A549 (cell line): Measurements from ENCODE around the gene CBX5. TPM values are rescaled to one million over a fixed set of nuclear protein-coding genes. Genes with fewer than 3 reads are reported as not detected.

ENCODE experiments used
- ATAC-seq, 2 experiments: fragments of 200-7000 bp in 1 of 2; fragments of >200 bp in 1 of 2; cut with Nextera tagmentation in 1 of 2; cut with Tn5 transposase in 1 of 2; 3 replicates each; pipeline versions ENCODE4 v1.8.0 to v1.9.1; 2018 to 2020; ENCODE audit warnings: mild to moderate bottlenecking in 1 of 2, moderate library complexity in 1 of 2
- CTCF ChIA-PET: fragments of 300-600 bp; sonication (Branson Sonifier 250); formaldehyde crosslinking; extraction: SDS; loops from one replicate; lab custom pipeline; 2021; ENCODE audit warnings: antibody characterized with exemption, inconsistent platforms; lab: Yijun Ruan, JAX
- POLR2A ChIA-PET: fragments of 350-600 bp; formaldehyde crosslinking; extraction: SDS; loops from one replicate; lab custom pipeline; 2021; ENCODE audit warnings: antibody characterized with exemption, inconsistent platforms; lab: Yijun Ruan, JAX
- DNase-seq, 2 experiments: peaks; one replicate each; pipeline versions ENCODE4 v3.0.0 to v3.0.0-alpha.2; 2011 to 2016; ENCODE audit warnings: low read depth in 1 of 2, low spot score in 1 of 2
- FAIRE-seq: peaks from 2 replicates; lab custom pipeline; 2011; peaks lifted over from hg19 to GRCh38; lab: Jason Lieb, UNC
- H3K27ac ChIP-seq, 2 experiments: fragments of >200 bp; sonication (Bioruptor Twin); formaldehyde crosslinking; 3 replicates each; pipeline ENCODE4 v1.5.1; 2016 to 2017
- H3K4me1 ChIP-seq: fragments of >200 bp; sonication (Bioruptor Twin); formaldehyde crosslinking; 3 replicates; pipeline ENCODE4 v1.6.1; 2016
- H3K4me2 ChIP-seq: fragments of >200 bp; sonication (Bioruptor Twin); formaldehyde crosslinking; 3 replicates; pipeline ENCODE4 v1.6.1; 2016
- H3K4me3 ChIP-seq: fragments of >200 bp; sonication (Bioruptor Twin); formaldehyde crosslinking; 3 replicates; pipeline ENCODE4 v1.5.1; 2016
- H3K9me3 ChIP-seq: fragments of >200 bp; sonication (Bioruptor Twin); formaldehyde crosslinking; 3 replicates; pipeline ENCODE4 v1.6.1; 2016
- ATOH8 ChIP-seq: fragments of 250-450 bp; sonication (Bioruptor Pico); IDR thresholded peaks from 2 replicates; pipeline ENCODE4 v1.5.0; 2020; ENCODE audit warnings: low read depth, mild to moderate bottlenecking, moderate library complexity
- CEBPB ChIP-seq, 2 experiments: fragments of >200 bp in 1 of 2; sonication (Bioruptor Twin) in 1 of 2; formaldehyde crosslinking in 1 of 2; IDR thresholded peaks; 2 replicates each; pipeline ENCODE4 v1.6.1; 2012 to 2016
- CTCF ChIP-seq: fragments of >200 bp; sonication (Bioruptor Twin); formaldehyde crosslinking; IDR thresholded peaks from 3 replicates; pipeline ENCODE4 v1.5.1; 2016
- E2F6 ChIP-seq: IDR thresholded peaks from 2 replicates; pipeline ENCODE4 v1.6.1; 2012; ENCODE audit warnings: low read depth, borderline replicate concordance
- EHF ChIP-seq: fragments of 250-450 bp; sonication (Bioruptor Pico); IDR thresholded peaks from 2 replicates; pipeline ENCODE4 v1.5.0; 2020; ENCODE audit warnings: mild to moderate bottlenecking
- FOSB ChIP-seq: fragments of 250-450 bp; sonication (Bioruptor Pico); IDR thresholded peaks from 2 replicates; pipeline ENCODE4 v1.5.0; 2020; ENCODE audit warnings: mild to moderate bottlenecking, moderate library complexity
- HOXA7 ChIP-seq: fragments of 250-450 bp; sonication (Bioruptor Pico); IDR thresholded peaks from 2 replicates; pipeline ENCODE4 v1.5.0; 2020; ENCODE audit warnings: mild to moderate bottlenecking, moderate library complexity
- HOXB5 ChIP-seq: fragments of 250-450 bp; sonication (Bioruptor Pico); IDR thresholded peaks from 2 replicates; pipeline ENCODE4 v1.5.0; 2020; ENCODE audit warnings: mild to moderate bottlenecking, moderate library complexity
- KDM5A ChIP-seq: fragments of 200-600 bp; sonication (generic); IDR thresholded peaks from 2 replicates; pipeline ENCODE4 v1.6.1; 2016; ENCODE audit warnings: antibody characterized with exemption, mild to moderate bottlenecking
- MAFK ChIP-seq: fragments of 450-650 bp; IDR thresholded peaks from 2 replicates; pipeline ENCODE4 v1.6.1; 2014; ENCODE audit not compliant: partially characterized antibody
- PHF8 ChIP-seq: fragments of 200-600 bp; sonication (generic); IDR thresholded peaks from 2 replicates; pipeline ENCODE4 v1.6.1; 2016; ENCODE audit warnings: low read depth, mild to moderate bottlenecking, antibody characterized with exemption, moderate library complexity, borderline replicate concordance
- POLR2AphosphoS2 ChIP-seq: conservative IDR thresholded peaks from 2 replicates; pipeline ENCODE4 v1.6.1; 2012; ENCODE audit warnings: low read length, improper control_type of control experiment, inconsistent platforms
- RARB ChIP-seq: fragments of 250-450 bp; sonication (Bioruptor Pico); IDR thresholded peaks from 2 replicates; pipeline ENCODE4 v1.8.0; 2021; ENCODE audit warnings: mild to moderate bottlenecking, moderate library complexity
- SREBF2 ChIP-seq: fragments of 450-650 bp; IDR thresholded peaks from 2 replicates; pipeline ENCODE4 v1.6.1; 2014; ENCODE audit warnings: mild to moderate bottlenecking, moderate library complexity
- ZFP36 ChIP-seq: fragments of 450-650 bp; IDR thresholded peaks from 2 replicates; pipeline ENCODE4 v1.6.1; 2014; ENCODE audit warnings: borderline replicate concordance; ENCODE audit not compliant: partially characterized antibody
- WGBS: methylation state at CpG from one replicate; pipeline ENCODE4 v1.1.6; 2017; ENCODE audit errors: missing lambda C conversion rate; 5-methylcytosine and 5-hydroxymethylcytosine counted together
- polyA plus RNA-seq, 4 experiments: library from polyadenylated mRNA; depleted of rRNA in 3 of 4; stranded (reverse); fragments of >200 nt; fragmentation: RNase III in 1 of 4; extraction: RNeasy Plus Mini Kit Qiagen cat#74134 plus additional on column Dnase treatment in 1 of 4; gene quantifications; 2 replicates in 3 of 4; 3 replicates in 1 of 4; pipeline ENCODE4 v1.2.3, GENCODE V29; 2011 to 2017
- TF ChIP-seq, protein P1 (sequence below): IDR thresholded peaks from 2 replicates; pipeline ENCODE4 v1.6.1; 2012
- TF ChIP-seq, protein P2 (sequence below): IDR thresholded peaks from 2 replicates; pipeline ENCODE4 v1.6.1; 2012

CBX5 gene
- polyA plus RNA-seq, 2 of the 4 experiments (the other 2 are of a cell fraction) = 39.5 to 129 TPM

DNA sequence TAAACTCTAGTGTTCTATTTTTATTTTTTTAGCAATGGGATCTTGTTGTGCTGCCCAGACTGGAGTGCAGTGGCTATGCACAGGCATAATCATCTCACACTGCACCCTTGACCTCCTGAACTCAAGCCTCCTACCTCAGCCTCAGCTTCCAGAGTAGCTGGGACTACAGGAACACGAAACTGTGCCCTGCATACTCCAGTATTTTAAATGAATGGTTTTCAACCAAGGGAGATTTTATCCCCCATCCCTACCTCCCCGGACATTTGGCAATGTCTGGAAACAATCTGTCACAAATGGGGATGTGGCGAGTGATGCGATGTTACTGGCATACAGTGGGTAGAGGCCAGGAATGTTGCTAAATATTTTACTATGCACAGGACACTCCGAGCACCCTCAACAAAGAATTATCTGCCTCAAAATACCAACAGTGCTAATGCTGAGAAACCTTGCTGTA is 2.1 kb downstream of the CBX5 start:
- FAIRE-seq (no peak), DNase-seq (no peak), ATAC-seq (no peak)
- H3K4me2 ChIP-seq = peak overlapping the region; percentile 86
- H3K4me1 ChIP-seq = peaks cover 11% of the 10 kb centered on the region
- ChIA-PET CTCF (interaction anchor here (0.9 to 1.3 kb wide), 2 partner anchors 44 to 57 kb away, joined by 3 to 7 read pairs; no protein-coding TSS in a partner anchor), POLR2A (no interaction called here)
- peak overlapping the region; percentile 59 to 87; a peak in 4 of 6 replicates for H3K27ac ChIP-seq
- no peaks in the 10 kb centered on the region for H3K9me3 ChIP-seq
- H3K4me3 ChIP-seq = peak overlapping the region; percentile 88
- no peak for TF ChIP-seq ATOH8
- TF ChIP-seq E2F6 = no peak
- peak; percentile 65; the same call in 1 of the 2 replicates for TF ChIP-seq HOXA7 (CRISPR knock-in tag)
- WGBS = 74% methylated on average over 5 of the region's 5 CpGs

GRCh38 chr12:54276368-54276767 is 3.6 kb downstream of the CBX5 start:
- no peak overlapping the region for H3K4me2 ChIP-seq
- ChIA-PET POLR2A (no interaction called here), CTCF (interaction anchor here (0.8 to 3.6 kb wide), 5 partner anchors 9 to 92 kb away, joined by 3 to 16 read pairs (median 3); no protein-coding TSS in a partner anchor)
- H3K4me1 ChIP-seq = peaks cover 11% of the 10 kb centered on the region
- TF ChIP-seq RARB (CRISPR knock-in tag) = no peak
- no peak for TF ChIP-seq SREBF2
- TF ChIP-seq, protein P1, sequence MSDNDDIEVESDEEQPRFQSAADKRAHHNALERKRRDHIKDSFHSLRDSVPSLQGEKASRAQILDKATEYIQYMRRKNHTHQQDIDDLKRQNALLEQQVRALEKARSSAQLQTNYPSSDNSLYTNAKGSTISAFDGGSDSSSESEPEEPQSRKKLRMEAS = no peak
- no peak for TF ChIP-seq CTCF
- no peak for TF ChIP-seq HOXB5 (CRISPR knock-in tag)
- TF ChIP-seq FOSB (CRISPR knock-in tag) = no peak
- no peak for TF ChIP-seq EHF (CRISPR knock-in tag)
- no peak for TF ChIP-seq CEBPB (IDR thresholded peaks at IDR 0.05)
- no peak overlapping the region for H3K27ac ChIP-seq
- no peak overlapping the region for H3K4me3 ChIP-seq
- FAIRE-seq (no peak), ATAC-seq (no peak), DNase-seq (no peak)
- H3K9me3 ChIP-seq = no peaks in the 10 kb centered on the region
- 91% methylated on average over 3 of the region's 3 CpGs for WGBS

- H3K4me3 ChIP-seq = no peak overlapping the region
- ChIA-PET CTCF (interaction anchor here (1.0 to 3.6 kb wide), 4 partner anchors 10 to 59 kb away, joined by 3 to 16 read pairs (median 6); partner anchors contain the start of gene COPZ1), POLR2A (no interaction called here)
- no peak for ATAC-seq
- TF ChIP-seq KDM5A (no peak), PHF8 (no peak), E2F6 (no peak), MAFK (no peak), ZFP36 (no peak), POLR2AphosphoS2 (no peak)
- TF ChIP-seq, protein P2, sequence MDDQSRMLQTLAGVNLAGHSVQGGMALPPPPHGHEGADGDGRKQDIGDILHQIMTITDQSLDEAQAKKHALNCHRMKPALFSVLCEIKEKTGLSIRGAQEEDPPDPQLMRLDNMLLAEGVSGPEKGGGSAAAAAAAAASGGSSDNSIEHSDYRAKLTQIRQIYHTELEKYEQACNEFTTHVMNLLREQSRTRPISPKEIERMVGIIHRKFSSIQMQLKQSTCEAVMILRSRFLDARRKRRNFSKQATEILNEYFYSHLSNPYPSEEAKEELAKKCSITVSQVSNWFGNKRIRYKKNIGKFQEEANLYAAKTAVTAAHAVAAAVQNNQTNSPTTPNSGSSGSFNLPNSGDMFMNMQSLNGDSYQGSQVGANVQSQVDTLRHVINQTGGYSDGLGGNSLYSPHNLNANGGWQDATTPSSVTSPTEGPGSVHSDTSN = no peak
- no peak for DNase-seq
- no peak overlapping the region for H3K27ac ChIP-seq
- peaks cover 11% of the 10 kb centered on the region for H3K4me1 ChIP-seq
- no peaks in the 10 kb centered on the region for H3K9me3 ChIP-seq
- H3K4me2 ChIP-seq = no peak overlapping the region
- no peak for FAIRE-seq
- 88% methylated on average over 2 of the region's 2 CpGs for WGBS
Measured at GRCh38 chr12:54273981-54274380, 5.9 kb downstream of the CBX5 start.
